BJ (cell line): ENCODE data around the gene PEAR1. TPM values are rescaled to one million over a fixed set of nuclear protein-coding genes. Genes with fewer than 3 reads are reported as not detected.

Source experiments
- CTCF ChIA-PET: fragments of 350-600 bp; formaldehyde crosslinking; extraction: SDS; loops from one replicate; lab custom pipeline; 2021; ENCODE audit warnings: antibody characterized with exemption, inconsistent platforms; lab: Yijun Ruan, JAX
- POLR2A ChIA-PET: fragments of 300-600 bp; sonication (Branson Sonifier 250); formaldehyde crosslinking; extraction: SDS; loops from one replicate; lab custom pipeline; 2021; ENCODE audit warnings: antibody characterized with exemption; lab: Charles Lee
- DNase-seq: peaks from one replicate; pipeline ENCODE4 v3.0.0-alpha.2; 2011; ENCODE audit warnings: low read depth
- H3K27me3 ChIP-seq: 2 replicates; pipeline ENCODE4 v1.6.0; 2011; ENCODE audit warnings: low read length; ENCODE audit not compliant: control insufficient read depth, insufficient read depth
- H3K36me3 ChIP-seq: 2 replicates; pipeline ENCODE4 v1.5.1; 2011; ENCODE audit warnings: low read length; ENCODE audit not compliant: control insufficient read depth, insufficient read depth
- H3K4me3 ChIP-seq: 2 replicates; pipeline ENCODE4 v1.5.1; 2011; ENCODE audit warnings: low read depth, mild to moderate bottlenecking, control low read depth, low read length
- CTCF ChIP-seq: IDR thresholded peaks from 2 replicates; pipeline ENCODE4 v1.5.1; 2011; ENCODE audit warnings: low read depth, mild to moderate bottlenecking, control low read depth, inconsistent platforms, low read length, moderate library complexity; ENCODE audit not compliant: insufficient read depth
- polyA plus RNA-seq: library from polyadenylated mRNA; depleted of rRNA; stranded (reverse); fragments of >200 nt; gene quantifications from 2 replicates; pipeline ENCODE4 v1.2.3, GENCODE V29; 2011

Gene PEAR1
- polyA plus RNA-seq, 1 experiment = 50.4 TPM

- Histone ChIP-seq H3K36me3 (no peaks in the 10 kb centered on the region), H3K27me3 (peaks cover 41% of the 10 kb centered on the region), H3K4me3 (no peak overlapping the region)
- no peak for DNase-seq
- ChIA-PET POLR2A (no interaction called here), CTCF (interaction anchor here (1.3 to 4.4 kb wide), 7 partner anchors 8 to 156 kb away, joined by 3 to 28 read pairs (median 8); partner anchors contain the start of gene PEAR1)
- no peak for TF ChIP-seq CTCF
Measured at GRCh38 chr1:156881663-156882062, 11.9 kb upstream of the PEAR1 start.

- peaks cover 43% of the 10 kb centered on the region for H3K27me3 ChIP-seq
- no peak for DNase-seq
- no peak for TF ChIP-seq CTCF
- H3K4me3 ChIP-seq = no peak overlapping the region
- no peaks in the 10 kb centered on the region for H3K36me3 ChIP-seq
- ChIA-PET POLR2A (no interaction called here), CTCF (interaction anchor here (1.3 to 3.1 kb wide), 2 partner anchors 11 to 39 kb away, joined by 4 to 12 read pairs; no protein-coding TSS in a partner anchor)
Measured at GRCh38 chr1:156882543-156882942, 11.0 kb upstream of the PEAR1 start.

DNA sequence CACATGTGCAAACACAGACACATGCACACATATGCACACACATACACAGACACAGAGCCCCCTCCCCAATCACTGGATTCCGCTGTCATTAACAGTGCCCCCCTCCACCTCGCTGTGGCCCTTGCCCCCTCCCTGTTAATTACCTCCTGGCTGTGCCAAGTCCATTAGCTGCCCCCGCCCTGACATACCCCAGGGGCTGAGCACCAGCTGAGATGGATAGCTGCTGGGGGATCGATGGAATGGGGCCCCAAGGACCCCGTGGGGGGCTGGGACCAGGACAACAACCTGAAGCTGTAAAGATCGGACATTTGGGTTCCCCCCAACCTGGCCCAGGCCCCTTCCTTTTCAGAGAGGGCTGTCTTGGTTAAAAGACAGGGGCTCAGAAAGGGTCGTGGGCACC, 9.6 kb upstream of the PEAR1 start:
- Histone ChIP-seq H3K27me3 (peaks cover 38% of the 10 kb centered on the region), H3K36me3 (no peaks in the 10 kb centered on the region), H3K4me3 (no peak overlapping the region)
- POLR2A ChIA-PET = no interaction called here
- DNase-seq = no peak
- TF ChIP-seq CTCF = no peak
- CTCF ChIA-PET = interaction anchor here (0.6 to 10.8 kb wide), 11 partner anchors 9 to 226 kb away, joined by 3 to 160 read pairs (median 5); partner anchors contain the start of genes ISG20L2, METTL25B and NTRK1

GRCh38 chr1:156884560-156885184, 8.8 kb upstream of the PEAR1 start:
- H3K27me3 ChIP-seq = peaks cover 34% of the 10 kb centered on the region
- CTCF ChIA-PET = interaction anchor here (0.6 to 10.8 kb wide), 12 partner anchors 8 to 260 kb away, joined by 3 to 160 read pairs (median 5); partner anchors contain the start of genes ISG20L2, METTL25B, NES and NTRK1
- no peaks in the 10 kb centered on the region for H3K36me3 ChIP-seq
- no peak for DNase-seq
- no peak overlapping the region for H3K4me3 ChIP-seq
- TF ChIP-seq CTCF = no peak
- POLR2A ChIA-PET = no interaction called here

GRCh38 chr1:156885314-156885713, 8.2 kb upstream of the PEAR1 start:
- Histone ChIP-seq H3K36me3 (no peaks in the 10 kb centered on the region), H3K4me3 (no peak overlapping the region), H3K27me3 (peaks cover 34% of the 10 kb centered on the region)
- POLR2A ChIA-PET = no interaction called here
- DNase-seq = no peak
- 0 out of 2 replicates have a peak, but pooled peaks have one; percentile 5 for TF ChIP-seq CTCF
- CTCF ChIA-PET = interaction anchor here (0.7 to 10.8 kb wide), 9 partner anchors 25 to 261 kb away, joined by 3 to 160 read pairs (median 14); partner anchors contain the start of genes ISG20L2, LRRC71, METTL25B and NES
